NCI-H510A (cell line): ENCODE results near the gene PFDN2.

Experiments
- DNase-seq: peaks from one replicate; lab custom pipeline; 2025; lab: John Stamatoyannopoulos, UW

The PFDN2 gene

GRCh38 chr1:161099090-161099802 lies 18.6 kb downstream of the PFDN2 start:
- no peak for DNase-seq

DNA sequence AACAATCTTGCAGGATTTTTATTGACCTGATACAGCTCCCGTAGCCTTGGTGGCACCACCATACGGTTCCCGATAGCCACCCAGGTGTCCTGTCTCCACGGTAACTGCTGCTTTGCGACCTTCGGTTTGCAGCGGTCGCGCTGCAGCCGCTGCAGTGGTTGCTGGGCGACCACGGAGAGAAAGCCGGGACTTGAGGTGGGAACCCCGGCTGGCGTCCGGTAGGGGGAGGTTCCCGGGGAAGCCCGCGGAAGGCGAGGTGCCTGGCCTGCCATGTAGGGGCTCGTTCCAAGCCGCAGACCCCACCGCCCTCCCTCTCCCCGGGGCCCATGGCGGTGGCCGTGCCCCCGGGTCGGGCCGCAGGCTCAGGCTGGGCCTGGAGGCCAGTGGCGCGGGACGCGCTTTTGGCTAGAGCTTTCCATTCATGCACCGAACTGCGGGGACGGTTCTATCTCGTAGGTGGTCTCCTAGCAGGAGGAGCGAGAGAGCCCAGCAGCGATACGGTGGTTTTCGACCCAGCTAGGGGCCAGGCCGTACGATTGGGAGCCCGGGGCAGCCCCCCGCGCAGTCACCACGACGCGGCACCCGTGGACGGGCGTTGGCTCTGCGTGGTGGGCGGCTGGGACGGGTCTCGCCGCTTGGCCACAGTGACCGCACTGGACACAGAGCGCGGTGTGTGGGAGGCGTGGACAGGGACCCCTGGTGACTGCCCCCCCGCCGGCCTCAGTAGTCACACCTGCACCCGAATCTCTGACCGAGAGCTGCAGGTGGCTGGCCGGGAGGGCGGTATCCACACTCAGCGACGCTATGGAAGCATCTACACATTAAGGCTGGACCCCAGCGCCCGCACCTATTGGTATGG lies 19.4 kb downstream of the PFDN2 start, which contains the start of gene KLHDC9:
Gene KLHDC9 (plus strand): TSS at position 152 of the 859 bp plus-strand sequence. CDS start 175 bp downstream, at position 327.
- DNase-seq = peak; percentile 92

- no peak for DNase-seq
Measured at GRCh38 chr1:161096530-161096929, 21.3 kb downstream of the PFDN2 start.

DNA sequence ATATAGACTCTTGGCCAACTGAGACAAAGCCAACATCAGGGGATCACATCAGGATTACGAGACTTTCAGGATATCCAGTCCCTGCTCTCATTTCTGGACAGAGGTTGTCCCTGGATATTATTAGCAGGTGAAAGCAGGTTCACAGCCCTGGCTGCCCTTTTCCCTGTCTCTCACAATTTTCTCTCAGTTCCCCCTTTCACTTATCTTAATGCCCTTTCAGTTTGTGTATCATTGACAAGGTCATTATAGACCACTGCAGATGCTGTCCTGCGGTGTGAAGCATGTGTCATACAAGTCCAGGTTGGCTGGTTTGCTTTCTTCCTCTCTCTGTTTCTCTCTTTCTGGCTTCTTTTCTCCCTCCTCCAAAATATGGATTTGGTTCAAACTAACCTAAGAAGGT lies 21.8 kb downstream of the PFDN2 start:
- DNase-seq = no peak

GRCh38 chr1:161095230-161095629 lies 22.6 kb downstream of the PFDN2 start:
- DNase-seq = no peak

DNA sequence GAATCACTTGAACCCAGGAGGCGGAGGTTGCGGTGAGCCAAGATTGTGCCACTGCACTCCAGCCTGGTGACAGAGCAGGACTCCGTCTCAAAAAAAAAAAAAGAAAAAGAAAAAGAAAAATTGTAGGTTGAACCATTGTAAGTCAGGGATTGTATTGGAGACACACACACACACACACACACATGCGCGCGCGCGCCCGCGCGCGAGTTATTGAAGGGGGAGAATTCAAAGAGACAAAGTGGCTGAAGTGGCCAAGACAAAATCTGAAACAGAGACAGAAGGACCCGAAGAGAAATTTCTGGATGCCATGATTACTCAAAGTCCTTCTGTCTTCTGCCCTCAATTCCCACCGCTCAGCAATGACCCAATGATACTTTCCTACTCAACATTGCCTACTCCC lies 23.4 kb downstream of the PFDN2 start:
- no peak for DNase-seq

DNA sequence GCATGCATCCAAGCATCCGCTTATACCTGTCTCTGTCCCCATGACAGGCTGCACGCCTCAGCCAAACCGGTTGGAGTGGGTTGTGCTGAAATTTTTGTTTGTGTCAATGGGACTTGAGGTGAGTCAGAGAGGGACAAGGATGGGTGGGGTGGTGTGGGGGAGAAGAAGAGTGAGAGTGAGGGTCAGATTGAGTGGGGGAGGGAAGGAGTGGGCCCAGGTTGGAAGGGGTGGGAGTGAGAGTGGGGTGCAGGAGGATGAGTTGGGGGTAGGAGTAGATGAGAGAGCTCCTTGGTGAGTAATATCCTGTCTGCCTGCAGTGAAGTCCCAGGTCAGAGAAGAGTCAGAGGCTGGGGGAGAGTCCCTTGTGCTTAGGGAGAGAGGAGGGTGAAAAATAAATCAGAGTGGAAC lies 25.2 kb downstream of the PFDN2 start:
- DNase-seq = no peak

DNA sequence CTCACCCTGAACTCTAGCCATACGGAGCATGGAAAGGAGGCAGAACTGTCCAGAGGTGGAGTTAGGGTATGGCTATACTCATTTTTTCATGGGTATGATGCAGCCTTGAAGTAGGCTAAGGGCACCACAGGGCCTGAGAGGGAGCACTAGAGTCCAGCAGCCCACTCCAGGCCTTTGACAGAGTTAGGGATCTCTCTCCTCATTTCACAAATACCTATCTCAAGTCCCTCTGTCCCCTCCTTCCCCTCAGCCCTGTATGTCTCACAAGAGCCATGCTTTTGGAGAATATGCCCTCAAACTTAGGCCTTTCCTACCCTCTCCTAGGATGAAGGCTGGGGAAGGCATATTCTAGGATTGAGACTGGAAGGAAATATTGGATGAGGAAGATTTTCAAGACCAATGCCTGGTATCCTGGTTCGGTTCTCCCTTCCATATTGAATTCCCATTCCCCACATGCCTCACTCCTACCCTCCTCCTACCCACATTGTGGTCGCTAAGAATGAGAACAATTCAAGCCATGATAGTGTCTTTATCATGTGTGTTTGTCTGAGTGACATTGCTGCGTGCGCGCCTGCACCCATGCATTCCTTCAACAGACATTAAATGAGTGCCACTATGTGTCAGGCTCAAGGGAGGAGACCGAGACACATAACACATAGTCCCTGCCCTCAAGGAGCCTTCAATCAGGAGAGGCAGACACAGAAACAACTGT lies 25.9 kb downstream of the PFDN2 start:
- no peak for DNase-seq

DNA sequence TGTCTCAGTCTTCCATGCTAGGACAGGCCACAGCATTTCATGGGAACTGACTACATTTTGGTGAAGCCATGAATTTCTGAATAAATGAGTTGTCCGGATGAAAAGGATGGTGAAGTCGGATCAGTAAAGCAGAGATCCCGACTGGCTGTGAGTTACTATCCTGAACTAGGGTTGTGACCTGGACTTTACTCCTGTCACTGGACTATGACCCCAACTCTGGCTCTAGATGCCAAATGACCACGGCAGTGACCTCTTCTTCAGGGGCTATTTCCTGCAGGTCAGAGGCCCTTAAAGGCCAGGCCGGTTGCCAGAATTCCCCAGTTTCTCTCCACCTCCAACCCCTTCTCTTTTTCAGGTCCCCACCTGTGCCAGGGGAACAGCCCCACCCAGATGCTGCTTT lies 26.7 kb downstream of the PFDN2 start:
- no peak for DNase-seq

DNA sequence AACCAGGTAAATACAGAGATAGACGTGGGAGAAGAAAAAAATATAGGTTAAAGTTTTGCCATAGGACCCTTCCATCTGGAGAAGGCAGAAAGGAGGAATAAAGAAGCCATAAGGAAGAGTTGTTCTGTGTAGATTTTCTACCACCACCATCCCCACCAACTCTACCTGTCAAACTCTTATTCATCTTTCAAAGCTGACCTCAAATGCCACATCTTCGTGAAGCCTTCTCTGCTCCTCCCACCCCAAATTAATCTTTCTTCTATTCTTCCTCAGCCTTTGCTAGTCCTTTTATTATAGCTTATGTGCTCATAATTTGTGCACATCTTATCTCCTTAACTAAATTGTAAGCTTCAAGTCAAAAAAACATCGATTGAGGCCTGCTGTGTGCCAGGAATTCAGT lies 27.2 kb downstream of the PFDN2 start:
- DNase-seq = no peak

GRCh38 chr1:161089938-161090337 lies 27.9 kb downstream of the PFDN2 start:
- DNase-seq = no peak

DNA sequence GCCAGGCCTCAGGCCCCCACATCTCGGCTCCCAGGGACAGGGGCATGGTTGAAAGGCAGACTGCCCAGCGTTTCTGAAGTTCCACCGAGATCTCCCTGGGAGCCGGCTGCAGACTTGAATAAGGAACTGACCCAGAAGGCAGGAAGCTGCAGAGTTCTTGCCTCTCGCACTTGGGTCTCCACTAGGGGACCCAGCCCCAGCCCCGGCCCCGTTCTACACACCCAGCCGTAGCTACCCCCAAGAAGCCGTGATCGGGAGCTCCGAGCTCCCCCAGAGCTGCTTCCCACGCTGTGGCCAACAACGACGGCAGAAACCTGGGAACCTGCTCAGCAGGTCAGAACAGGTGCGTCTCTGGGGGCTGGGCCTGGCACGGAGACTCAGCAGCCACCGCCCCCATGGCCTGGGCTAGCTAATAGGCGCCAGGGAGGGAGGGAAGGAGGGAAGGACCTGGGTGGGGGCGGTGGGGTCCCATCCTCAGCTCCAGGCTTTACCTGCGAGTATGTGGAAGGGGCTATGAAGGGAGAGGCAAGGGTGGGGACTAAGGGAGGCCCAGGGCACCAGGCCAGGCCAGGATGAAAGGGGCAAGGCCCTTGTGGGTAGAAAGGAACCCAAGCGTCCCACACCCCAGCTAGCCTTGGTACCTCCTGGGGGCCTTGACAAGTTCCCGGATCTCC lies 28.4 kb downstream of the PFDN2 start, which contains the start of gene NECTIN4:
Gene NECTIN4 (minus strand): TSS at position 308 of the 674 bp plus-strand sequence. CDS start 262 bp downstream, at position 46.
- DNase-seq = peak; percentile 56

DNA sequence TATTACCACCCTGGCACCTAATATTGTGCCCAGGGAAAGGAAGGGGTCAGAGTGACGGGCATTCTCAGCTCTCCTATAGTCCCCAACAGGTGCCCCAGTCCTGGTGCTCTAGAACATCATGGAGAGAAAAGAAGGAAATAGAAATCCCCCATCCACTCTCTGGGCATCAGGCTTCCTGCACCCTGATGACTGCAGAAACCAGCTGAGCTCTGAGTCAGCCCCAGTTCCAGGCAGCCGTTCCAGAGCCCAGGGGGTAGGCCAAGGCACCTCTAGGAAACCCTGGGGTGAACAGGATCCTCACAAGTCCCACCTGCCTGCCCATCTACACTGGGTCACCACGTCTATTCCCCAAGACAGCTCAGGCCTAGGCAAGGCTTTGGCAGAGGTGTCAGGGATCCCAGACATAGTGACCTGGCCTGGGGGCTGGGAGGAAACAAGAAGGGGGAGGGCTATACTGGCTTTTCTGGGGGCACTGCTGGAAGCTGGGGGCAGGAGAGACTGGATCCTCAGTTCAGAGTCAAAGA lies 29.2 kb downstream of the PFDN2 start:
- no peak for DNase-seq

- no peak for DNase-seq
Measured at GRCh38 chr1:161086457-161086856, 31.4 kb downstream of the PFDN2 start.

GRCh38 chr1:161085165-161085564 lies 32.7 kb downstream of the PFDN2 start:
- no peak for DNase-seq

- no peak for DNase-seq
Measured at GRCh38 chr1:161084597-161084988, 33.2 kb downstream of the PFDN2 start.

DNA sequence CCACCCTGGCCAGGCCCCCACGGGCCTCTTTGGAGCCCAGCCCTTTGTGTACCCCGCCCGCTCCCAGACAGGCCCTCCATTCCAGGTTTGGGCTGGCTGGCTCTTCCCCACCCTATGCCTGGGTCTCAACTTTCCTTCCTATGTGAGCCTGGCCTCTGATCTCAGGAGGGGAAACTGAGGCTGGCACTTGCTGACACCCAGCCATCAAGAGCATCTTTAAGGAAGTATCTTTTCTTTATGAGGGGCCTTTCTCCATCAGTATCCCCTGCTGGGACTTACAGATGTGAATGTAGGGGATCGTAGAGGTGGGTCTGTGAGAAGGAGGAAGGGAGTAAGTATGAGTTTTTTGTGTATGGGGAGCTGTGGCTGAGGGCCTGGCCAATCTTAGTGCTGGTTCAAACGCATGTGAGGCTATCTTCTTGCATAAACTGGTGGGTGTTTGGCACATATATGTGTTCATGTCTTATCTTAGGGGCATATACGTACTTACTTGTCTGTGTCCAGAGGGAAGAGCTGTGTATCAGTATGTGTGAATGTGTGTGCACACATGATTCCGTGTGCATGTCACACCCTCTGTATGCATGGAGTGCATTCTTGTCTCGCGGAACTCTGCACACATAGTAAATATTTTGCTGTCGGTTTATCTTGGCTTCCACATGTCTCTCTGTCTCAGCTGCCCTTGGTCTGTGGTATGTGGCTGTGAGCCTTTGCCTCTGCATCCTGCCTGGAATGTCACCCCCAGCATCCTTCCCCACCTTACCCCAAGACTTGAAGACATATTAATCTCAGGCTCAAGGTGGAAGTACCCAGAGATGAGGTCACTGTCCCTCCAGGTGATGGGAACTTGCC lies 33.9 kb downstream of the PFDN2 start:
- no peak for DNase-seq

DNA sequence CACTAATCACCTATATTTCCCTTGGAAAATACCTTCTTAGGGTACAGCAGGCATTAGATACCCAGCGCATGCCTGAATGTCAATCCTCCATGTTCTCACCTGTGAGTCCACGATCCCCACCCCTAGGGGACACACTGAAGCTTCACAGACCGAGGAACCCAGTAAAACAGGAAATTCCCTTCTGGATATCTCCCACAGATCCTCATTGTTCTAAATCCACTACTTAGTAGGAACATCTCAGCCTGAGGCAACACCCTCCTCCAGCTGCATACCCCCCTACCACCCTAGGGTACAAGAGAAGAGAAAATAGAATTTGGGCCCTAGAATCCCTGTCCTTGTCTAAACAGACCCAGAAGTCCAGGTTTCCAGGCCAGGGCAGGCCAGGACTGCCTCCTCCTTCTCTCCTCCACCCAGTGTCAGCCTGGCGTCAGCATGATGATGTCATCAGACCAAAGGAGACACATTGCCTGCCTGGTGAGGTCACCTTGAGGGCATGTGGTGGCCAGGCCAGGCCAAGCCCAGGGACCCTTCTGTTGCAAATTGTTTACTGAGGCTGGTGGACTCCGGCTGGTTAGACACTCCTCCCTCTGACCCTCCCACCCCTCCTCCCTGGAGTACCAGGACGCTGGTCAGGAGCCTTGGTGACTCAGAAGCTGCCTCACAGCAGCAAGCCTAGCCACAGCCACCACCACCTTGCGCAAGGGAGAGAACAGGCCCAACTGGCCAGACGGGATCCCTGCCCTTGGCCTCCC lies 34.7 kb downstream of the PFDN2 start:
- DNase-seq = peak; percentile 52

- no peak for DNase-seq
Measured at GRCh38 chr1:161082483-161082882, 35.4 kb downstream of the PFDN2 start.

DNA sequence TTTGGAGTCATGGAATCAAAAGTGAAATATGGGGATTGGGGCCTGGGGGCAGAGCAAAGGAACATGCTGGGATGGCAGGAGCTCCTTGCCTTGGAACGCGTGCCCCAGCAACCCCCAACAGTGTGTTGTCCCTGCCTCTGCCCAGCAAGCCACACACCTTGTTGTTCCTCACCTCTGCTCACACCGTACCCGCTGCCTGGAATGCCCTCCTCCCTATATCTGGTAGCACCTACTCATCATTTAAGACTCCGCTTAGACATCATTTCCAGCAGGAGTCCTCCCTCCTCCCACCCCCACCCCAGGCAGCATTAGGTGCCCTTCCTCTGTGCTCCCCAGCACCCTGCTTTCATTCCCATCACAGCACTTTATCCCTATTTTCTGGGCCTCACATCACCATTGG lies 36.3 kb downstream of the PFDN2 start:
- DNase-seq = no peak
